Type B pancreatic cell (in vitro differentiated cells): ENCODE results near the gene SYCP2L. TPM values are rescaled to one million over a fixed set of nuclear protein-coding genes. Genes with fewer than 3 reads are reported as not detected.

Experiments
- DNase-seq: peaks from one replicate; pipeline ENCODE4 v3.0.0; 2021; ENCODE audit warnings: mixed read lengths; ENCODE audit not compliant: unreplicated experiment; ENCODE audit errors: extremely low spot score
- H3K27ac Mint-ChIP-seq: 2 replicates; pipeline ENCODE4 v1.8.0; 2021; ENCODE audit warnings: mild to moderate bottlenecking, mixed read lengths
- H3K27me3 Mint-ChIP-seq: 2 replicates; pipeline ENCODE4 v1.8.0; 2021; ENCODE audit warnings: mixed read lengths
- H3K36me3 Mint-ChIP-seq: 2 replicates; pipeline ENCODE4 v1.8.0; 2021; ENCODE audit warnings: mixed read lengths
- H3K4me1 Mint-ChIP-seq: one replicate; pipeline ENCODE4 v1.8.0; 2021; ENCODE audit warnings: mixed read lengths; ENCODE audit not compliant: unreplicated experiment
- H3K4me3 Mint-ChIP-seq: 2 replicates; pipeline ENCODE4 v1.8.0; 2021; ENCODE audit warnings: mild to moderate bottlenecking, mixed read lengths
- H3K9me3 Mint-ChIP-seq: 2 replicates; pipeline ENCODE4 v1.8.0; 2021; ENCODE audit warnings: mixed read lengths
- total RNA-seq: library from RNA; stranded (reverse); gene quantifications from 2 replicates; pipeline ENCODE4 v1.2.1, GENCODE V29; 2021; ENCODE audit warnings: low replicate concordance
- TF ChIP-seq, protein P1 (sequence below): fragments of 200-600 bp; sonication (generic); conservative IDR thresholded peaks from 2 replicates; pipeline ENCODE4 v1.5.0; 2021; ENCODE audit warnings: antibody characterized with exemption, mild to moderate bottlenecking

SYCP2L gene
- total RNA-seq, 1 donor from 2014 or later, result 6.9 TPM

DNA sequence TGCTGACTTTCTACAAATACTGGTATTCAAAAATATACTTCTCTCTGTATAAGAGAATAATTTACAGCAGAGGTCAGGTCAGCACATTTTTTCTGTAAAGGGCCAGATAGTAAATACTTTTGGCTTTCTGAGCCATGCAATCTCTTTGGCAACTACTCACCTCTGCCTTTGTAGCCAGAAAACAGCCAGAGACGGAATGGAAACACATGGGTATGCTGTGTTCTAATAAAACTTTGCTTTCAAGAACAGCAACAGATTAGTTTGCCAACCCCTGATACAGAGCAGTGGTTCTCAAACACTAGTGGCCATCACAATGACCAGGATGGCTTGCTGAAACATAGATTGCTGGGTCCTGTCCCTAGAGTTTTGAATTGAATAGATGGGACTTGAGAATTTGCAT, 46.3 kb downstream of the SYCP2L start:
- H3K9me3 Mint-ChIP-seq, result peaks cover 4% of the 10 kb centered on the region
- no peaks in the 10 kb centered on the region for H3K27me3 Mint-ChIP-seq
- H3K4me3 Mint-ChIP-seq, result no peak overlapping the region
- no peaks in the 10 kb centered on the region for H3K4me1 Mint-ChIP-seq
- peaks cover 10% of the 10 kb centered on the region for H3K36me3 Mint-ChIP-seq
- TF ChIP-seq, protein P1, sequence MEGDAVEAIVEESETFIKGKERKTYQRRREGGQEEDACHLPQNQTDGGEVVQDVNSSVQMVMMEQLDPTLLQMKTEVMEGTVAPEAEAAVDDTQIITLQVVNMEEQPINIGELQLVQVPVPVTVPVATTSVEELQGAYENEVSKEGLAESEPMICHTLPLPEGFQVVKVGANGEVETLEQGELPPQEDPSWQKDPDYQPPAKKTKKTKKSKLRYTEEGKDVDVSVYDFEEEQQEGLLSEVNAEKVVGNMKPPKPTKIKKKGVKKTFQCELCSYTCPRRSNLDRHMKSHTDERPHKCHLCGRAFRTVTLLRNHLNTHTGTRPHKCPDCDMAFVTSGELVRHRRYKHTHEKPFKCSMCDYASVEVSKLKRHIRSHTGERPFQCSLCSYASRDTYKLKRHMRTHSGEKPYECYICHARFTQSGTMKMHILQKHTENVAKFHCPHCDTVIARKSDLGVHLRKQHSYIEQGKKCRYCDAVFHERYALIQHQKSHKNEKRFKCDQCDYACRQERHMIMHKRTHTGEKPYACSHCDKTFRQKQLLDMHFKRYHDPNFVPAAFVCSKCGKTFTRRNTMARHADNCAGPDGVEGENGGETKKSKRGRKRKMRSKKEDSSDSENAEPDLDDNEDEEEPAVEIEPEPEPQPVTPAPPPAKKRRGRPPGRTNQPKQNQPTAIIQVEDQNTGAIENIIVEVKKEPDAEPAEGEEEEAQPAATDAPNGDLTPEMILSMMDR, result no peak
- DNase-seq, result no peak
- H3K27ac Mint-ChIP-seq, result no peak overlapping the region

DNA sequence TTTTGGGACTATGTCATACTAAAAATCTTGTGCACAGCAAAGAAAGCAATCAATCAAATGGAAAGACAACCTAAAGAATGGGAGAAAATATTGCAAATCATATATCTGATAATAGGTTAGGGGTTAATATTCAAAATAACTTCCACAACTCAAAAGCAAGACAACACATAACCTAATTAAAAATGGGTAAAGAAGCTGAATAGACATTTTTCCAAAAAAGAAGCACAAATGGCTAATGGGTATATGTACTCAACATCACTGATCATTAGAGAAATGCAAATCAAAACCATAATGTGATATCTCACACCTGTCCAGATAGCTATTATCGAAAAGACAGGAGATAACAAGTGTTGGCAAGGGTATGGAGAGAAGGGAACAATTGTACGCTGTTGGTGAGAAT, 53.0 kb downstream of the SYCP2L start:
- peaks cover 15% of the 10 kb centered on the region for H3K36me3 Mint-ChIP-seq
- no peak for DNase-seq
- no peaks in the 10 kb centered on the region for H3K9me3 Mint-ChIP-seq
- H3K4me3 Mint-ChIP-seq, result no peak overlapping the region
- H3K27me3 Mint-ChIP-seq, result no peaks in the 10 kb centered on the region
- H3K4me1 Mint-ChIP-seq, result no peaks in the 10 kb centered on the region
- H3K27ac Mint-ChIP-seq, result no peak overlapping the region
- TF ChIP-seq, protein P1, result no peak

DNA sequence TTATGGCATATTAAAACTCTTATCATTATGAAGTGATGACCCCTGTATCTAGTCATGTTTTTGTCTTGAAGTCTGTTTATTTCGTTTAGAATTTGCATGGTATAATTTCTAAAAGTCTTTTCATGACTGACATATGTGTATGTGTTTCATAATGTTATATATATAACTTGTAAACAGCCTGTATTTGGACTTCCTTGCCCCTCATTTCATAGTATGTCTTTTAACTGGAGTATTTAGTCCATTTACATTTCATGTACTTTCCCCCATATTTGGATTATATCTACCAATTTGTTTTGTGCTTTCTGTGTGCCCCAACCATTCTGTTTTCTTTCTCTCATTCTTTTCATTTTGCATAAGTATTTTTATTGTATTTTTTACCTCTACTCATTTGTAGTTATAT, 59.0 kb downstream of the SYCP2L start:
- TF ChIP-seq, protein P1, result no peak
- Mint-ChIP-seq H3K36me3 (peaks cover 4% of the 10 kb centered on the region), H3K4me1 (no peaks in the 10 kb centered on the region), H3K9me3 (no peaks in the 10 kb centered on the region), H3K4me3 (no peak overlapping the region), H3K27ac (no peak overlapping the region), H3K27me3 (no peaks in the 10 kb centered on the region)
- no peak for DNase-seq

DNA sequence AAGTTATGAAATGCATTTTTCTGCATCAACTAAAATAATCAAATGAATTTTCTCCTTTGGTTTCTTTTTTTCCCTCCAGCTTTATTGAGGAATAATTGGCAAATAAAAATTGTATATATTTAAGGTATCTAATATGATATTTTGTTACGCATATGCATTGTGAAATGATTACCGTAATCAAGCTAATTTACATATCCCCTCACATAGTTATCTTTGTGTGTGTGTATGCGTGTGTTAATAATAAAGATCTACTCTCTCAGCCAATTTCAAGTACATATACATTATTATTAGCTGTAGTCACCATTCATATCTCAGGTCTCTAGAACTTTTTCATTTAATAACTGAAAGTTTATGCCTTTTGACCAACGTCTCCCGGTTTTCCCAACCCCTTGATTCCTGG, 61.1 kb downstream of the SYCP2L start:
- TF ChIP-seq, protein P1, result no peak
- Mint-ChIP-seq H3K27me3 (no peaks in the 10 kb centered on the region), H3K4me1 (no peaks in the 10 kb centered on the region), H3K9me3 (no peaks in the 10 kb centered on the region), H3K4me3 (no peak overlapping the region), H3K27ac (no peak overlapping the region), H3K36me3 (peaks cover 4% of the 10 kb centered on the region)
- no peak for DNase-seq

DNA sequence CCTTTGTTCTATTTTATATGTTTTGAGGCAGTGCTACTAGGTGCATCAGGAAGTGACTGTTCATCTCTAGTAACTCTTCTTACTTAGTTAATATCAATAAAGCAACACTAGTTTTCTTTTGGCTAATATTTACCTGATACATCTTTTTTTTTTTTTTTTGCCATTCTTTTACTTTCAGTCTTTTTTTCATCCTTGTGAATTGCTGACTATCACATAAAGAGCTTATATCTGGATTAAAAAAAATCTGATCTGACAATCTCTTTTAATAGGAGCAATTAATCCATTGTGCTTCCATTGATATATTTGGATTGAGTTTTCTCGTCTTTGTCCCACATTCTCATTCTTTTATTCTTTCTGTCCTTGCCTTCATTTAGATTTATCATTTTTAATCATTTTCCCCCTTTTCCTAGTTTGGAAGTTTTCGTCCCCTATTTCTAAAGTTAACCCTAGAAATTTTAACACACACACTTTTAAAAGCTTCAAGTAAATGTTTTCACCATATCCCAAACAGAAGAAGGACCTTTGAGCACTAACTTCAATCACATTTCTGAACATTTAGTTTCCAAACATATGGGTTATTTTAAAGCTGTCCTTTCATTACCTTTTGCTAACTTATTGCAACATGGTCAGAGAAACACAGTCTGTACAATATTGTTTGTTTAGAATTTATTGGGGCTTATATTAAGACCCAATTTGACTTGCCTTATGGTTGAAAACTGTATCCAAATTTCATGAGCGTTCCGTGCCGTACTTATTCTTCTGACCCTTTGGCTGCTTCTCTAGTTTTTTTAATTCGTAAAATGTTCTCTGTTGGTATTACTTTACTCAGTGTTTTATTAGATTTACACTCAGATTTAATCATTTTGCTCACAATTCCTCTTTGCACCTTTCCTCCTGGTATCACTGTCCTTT, 63.0 kb downstream of the SYCP2L start:
- Mint-ChIP-seq H3K27me3 (no peaks in the 10 kb centered on the region), H3K27ac (no peak overlapping the region), H3K4me1 (no peaks in the 10 kb centered on the region), H3K4me3 (no peak overlapping the region), H3K9me3 (no peaks in the 10 kb centered on the region), H3K36me3 (peaks cover 4% of the 10 kb centered on the region)
- TF ChIP-seq, protein P1, result no peak
- DNase-seq, result no peak
